NOMO-1 (cell line): Measurements from ENCODE around the gene RAB9A.
"Not testable (repeated sequence)": the region's sequence is repeated elsewhere in the genome, so short reads cannot be mapped to it uniquely, and the experiment has no call there.

ENCODE experiments used
- DNase-seq, 2 experiments: peaks; one replicate each; lab custom pipeline; 2025; ENCODE audit not compliant: unreplicated experiment in 2 of 2; lab: John Stamatoyannopoulos, UW

The RAB9A gene

GRCh38 chrX:13669246-13669737 is 19.6 kb upstream of the RAB9A start:
- peak; percentile 43 to 52 for DNase-seq

GRCh38 chrX:13669755-13670154 is 19.2 kb upstream of the RAB9A start:
- DNase-seq: not testable (repeated sequence)

- no peak for DNase-seq
These were observed 18.7 kb upstream of the RAB9A start for GRCh38 chrX:13670197-13670596.

GRCh38 chrX:13673016-13673415 is 15.9 kb upstream of the RAB9A start:
- DNase-seq: no peak

GRCh38 chrX:13676885-13677284 is 12.0 kb upstream of the RAB9A start:
- DNase-seq: no peak

- not testable (repeated sequence) for DNase-seq
These were observed 9.2 kb upstream of the RAB9A start for GRCh38 chrX:13679700-13680099.

- DNase-seq: no peak
These were observed 7.3 kb upstream of the RAB9A start for GRCh38 chrX:13681595-13681994.

GRCh38 chrX:13684361-13684760 is 4.6 kb upstream of the RAB9A start:
- no peak for DNase-seq

- DNase-seq: no peak
These were observed 3.7 kb upstream of the RAB9A start for GRCh38 chrX:13685126-13685763.

- DNase-seq: no peak
These were observed 1.7 kb upstream of the RAB9A start for GRCh38 chrX:13687203-13687602.

GRCh38 chrX:13688384-13688957 is 457 bp upstream of the RAB9A start:
- peak in 1 of 2 experiments; percentile 16 for DNase-seq

- peak in 1 of 2 experiments; percentile 32 for DNase-seq
These were observed 848 bp downstream of the RAB9A start for GRCh38 chrX:13689741-13690211.

GRCh38 chrX:13690836-13691235 is 1.9 kb downstream of the RAB9A start:
- DNase-seq: no peak

- no peak for DNase-seq
These were observed 3.0 kb downstream of the RAB9A start for GRCh38 chrX:13691841-13692371.

GRCh38 chrX:13692771-13693231 is 3.9 kb downstream of the RAB9A start:
- DNase-seq: no peak

- peak; percentile 27 to 43 for DNase-seq
These were observed 4.5 kb downstream of the RAB9A start for GRCh38 chrX:13693341-13693961.

GRCh38 chrX:13694359-13694758 is 5.4 kb downstream of the RAB9A start:
- no peak for DNase-seq

- no peak for DNase-seq
These were observed 6.1 kb downstream of the RAB9A start for GRCh38 chrX:13694983-13695382.

GRCh38 chrX:13695601-13696115 is 6.7 kb downstream of the RAB9A start:
- DNase-seq: peak; percentile 29 to 71

GRCh38 chrX:13697455-13697854 is 8.5 kb downstream of the RAB9A start:
- peak; percentile 63 to 85 for DNase-seq

- DNase-seq: no peak
These were observed 9.0 kb downstream of the RAB9A start for GRCh38 chrX:13697976-13698375.
